ENCODE measurements around the gene PSAT1. TPM values are rescaled to one million over a fixed set of nuclear protein-coding genes. Genes with fewer than 3 reads are reported as not detected.

PSAT1 gene
- polyA plus RNA-seq, 1 donor from 2014 or later: 18.0 TPM

DNA sequence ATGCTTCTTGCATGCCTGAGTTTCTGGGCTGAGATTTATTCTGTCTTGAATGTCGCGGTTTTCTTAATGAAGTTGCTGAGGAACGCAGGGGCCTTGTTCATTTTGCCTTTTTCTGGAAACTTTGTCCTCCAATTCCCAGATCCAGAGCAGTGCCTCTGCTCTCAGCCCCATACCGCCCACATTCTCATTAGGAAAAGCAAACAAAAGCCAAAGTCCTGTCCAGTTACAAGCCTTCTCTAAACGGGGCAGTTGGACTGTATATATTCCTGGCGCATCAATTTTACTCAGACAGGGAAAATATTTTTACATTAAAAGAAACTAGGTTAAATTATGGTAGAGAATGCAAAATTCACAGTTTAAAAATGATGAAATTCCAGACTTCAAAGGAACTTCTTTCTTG, 1.2 kb upstream of the PSAT1 start:
- Histone ChIP-seq H3K9me2 (ENCODE audit: insufficient read depth, low read length) (no peaks in the 10 kb centered on the region), H3K79me2 (replicated peaks; ENCODE audit: insufficient read depth, low read length) (peaks cover 21% of the 10 kb centered on the region), H3K9me3 (ENCODE audit: low read length) (no peaks in the 10 kb centered on the region), H3K36me3 (ENCODE audit: insufficient read depth, low read length) (no peaks in the 10 kb centered on the region), H3K9ac (ENCODE audit: low read length) (peak overlapping the region; percentile 79), H4K20me1 (ENCODE audit: insufficient read depth) (no peaks in the 10 kb centered on the region), H3K4me3 (ENCODE audit: low read length) (peak overlapping the region; percentile 99), H2AFZ (ENCODE audit: low read depth, low read length) (no peak overlapping the region), H3K27ac (ENCODE audit: low read length) (no peak overlapping the region), H3K4me2 (ENCODE audit: low read length) (peak overlapping the region; percentile 98), H3K27me3 (ENCODE audit: insufficient read depth, low read depth, low read length) (no peaks in the 10 kb centered on the region), H3F3A (ENCODE audit: insufficient read depth, low read length, poor library complexity, severe bottlenecking) (no peaks in the 10 kb centered on the region)
- TF ChIP-seq, protein P1, sequence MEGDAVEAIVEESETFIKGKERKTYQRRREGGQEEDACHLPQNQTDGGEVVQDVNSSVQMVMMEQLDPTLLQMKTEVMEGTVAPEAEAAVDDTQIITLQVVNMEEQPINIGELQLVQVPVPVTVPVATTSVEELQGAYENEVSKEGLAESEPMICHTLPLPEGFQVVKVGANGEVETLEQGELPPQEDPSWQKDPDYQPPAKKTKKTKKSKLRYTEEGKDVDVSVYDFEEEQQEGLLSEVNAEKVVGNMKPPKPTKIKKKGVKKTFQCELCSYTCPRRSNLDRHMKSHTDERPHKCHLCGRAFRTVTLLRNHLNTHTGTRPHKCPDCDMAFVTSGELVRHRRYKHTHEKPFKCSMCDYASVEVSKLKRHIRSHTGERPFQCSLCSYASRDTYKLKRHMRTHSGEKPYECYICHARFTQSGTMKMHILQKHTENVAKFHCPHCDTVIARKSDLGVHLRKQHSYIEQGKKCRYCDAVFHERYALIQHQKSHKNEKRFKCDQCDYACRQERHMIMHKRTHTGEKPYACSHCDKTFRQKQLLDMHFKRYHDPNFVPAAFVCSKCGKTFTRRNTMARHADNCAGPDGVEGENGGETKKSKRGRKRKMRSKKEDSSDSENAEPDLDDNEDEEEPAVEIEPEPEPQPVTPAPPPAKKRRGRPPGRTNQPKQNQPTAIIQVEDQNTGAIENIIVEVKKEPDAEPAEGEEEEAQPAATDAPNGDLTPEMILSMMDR (IDR thresholded peaks at IDR 0.05; ENCODE audit: poor library complexity, severe bottlenecking): no peak
- TF ChIP-seq RAD21 (conservative IDR thresholded peaks at IDR 0.05) (no peak), POLR2AphosphoS5 (IDR thresholded peaks at IDR 0.05) (no peak), TAF1 (IDR thresholded peaks at IDR 0.05; ENCODE audit: low read depth) (no peak), MXI1 (conservative IDR thresholded peaks at IDR 0.05; ENCODE audit: poor library complexity, severe bottlenecking) (no peak), EP300 (conservative IDR thresholded peaks at IDR 0.05; ENCODE audit: poor library complexity, severe bottlenecking) (no peak), SMC3 (conservative IDR thresholded peaks at IDR 0.05; ENCODE audit: poor library complexity) (no peak), EZH2 (IDR thresholded peaks at IDR 0.05; ENCODE audit: borderline replicate concordance, insufficient read depth, low read length, poor library complexity, severe bottlenecking) (no peak)
- TF ChIP-seq, protein P2, sequence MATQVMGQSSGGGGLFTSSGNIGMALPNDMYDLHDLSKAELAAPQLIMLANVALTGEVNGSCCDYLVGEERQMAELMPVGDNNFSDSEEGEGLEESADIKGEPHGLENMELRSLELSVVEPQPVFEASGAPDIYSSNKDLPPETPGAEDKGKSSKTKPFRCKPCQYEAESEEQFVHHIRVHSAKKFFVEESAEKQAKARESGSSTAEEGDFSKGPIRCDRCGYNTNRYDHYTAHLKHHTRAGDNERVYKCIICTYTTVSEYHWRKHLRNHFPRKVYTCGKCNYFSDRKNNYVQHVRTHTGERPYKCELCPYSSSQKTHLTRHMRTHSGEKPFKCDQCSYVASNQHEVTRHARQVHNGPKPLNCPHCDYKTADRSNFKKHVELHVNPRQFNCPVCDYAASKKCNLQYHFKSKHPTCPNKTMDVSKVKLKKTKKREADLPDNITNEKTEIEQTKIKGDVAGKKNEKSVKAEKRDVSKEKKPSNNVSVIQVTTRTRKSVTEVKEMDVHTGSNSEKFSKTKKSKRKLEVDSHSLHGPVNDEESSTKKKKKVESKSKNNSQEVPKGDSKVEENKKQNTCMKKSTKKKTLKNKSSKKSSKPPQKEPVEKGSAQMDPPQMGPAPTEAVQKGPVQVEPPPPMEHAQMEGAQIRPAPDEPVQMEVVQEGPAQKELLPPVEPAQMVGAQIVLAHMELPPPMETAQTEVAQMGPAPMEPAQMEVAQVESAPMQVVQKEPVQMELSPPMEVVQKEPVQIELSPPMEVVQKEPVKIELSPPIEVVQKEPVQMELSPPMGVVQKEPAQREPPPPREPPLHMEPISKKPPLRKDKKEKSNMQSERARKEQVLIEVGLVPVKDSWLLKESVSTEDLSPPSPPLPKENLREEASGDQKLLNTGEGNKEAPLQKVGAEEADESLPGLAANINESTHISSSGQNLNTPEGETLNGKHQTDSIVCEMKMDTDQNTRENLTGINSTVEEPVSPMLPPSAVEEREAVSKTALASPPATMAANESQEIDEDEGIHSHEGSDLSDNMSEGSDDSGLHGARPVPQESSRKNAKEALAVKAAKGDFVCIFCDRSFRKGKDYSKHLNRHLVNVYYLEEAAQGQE (IDR thresholded peaks at IDR 0.05; ENCODE audit: borderline replicate concordance): no peak

DNA sequence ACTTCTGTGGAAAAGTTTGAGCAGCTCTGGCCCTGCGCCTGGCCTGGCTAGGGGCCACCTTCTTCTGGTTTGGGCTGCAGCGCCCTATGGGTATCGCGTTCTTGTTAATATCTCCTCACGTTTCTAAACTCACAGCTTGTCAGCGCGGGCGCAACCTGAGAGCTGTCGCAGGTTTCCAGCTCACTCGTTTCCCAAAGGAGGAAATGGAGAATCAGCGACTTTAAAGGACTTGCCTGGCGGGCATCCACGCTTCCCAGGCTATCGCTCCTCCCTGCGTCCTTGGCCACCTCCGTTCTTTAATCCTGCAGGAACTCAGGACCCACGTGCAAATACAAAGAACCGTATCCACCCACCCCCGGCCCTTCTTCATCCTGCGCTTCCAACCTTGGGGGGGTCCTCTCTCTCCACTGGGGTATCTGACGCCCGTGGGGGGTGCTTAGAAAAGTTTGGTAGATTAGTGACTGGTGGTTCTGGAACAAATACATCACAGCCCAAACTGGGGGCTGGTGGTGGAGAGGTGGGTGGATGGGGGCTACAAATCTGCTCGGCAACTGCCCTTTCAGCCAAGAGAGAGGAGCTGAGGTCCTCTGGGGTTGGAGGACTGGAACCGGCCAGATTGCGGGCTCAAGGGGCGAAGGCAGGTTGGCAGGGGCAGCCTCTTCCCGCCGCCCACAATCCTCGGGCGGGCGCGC, 578 bp upstream of the PSAT1 start:
- peak overlapping the region; percentile 92 for H2AFZ ChIP-seq (ENCODE audit: low read depth, low read length)

More for the DNA sequence above, 578 bp upstream of the PSAT1 start:
- Histone ChIP-seq H3K4me2 (ENCODE audit: low read length) (peak overlapping the region; percentile 98), H3K9me3 (ENCODE audit: low read length) (no peaks in the 10 kb centered on the region), H3K9ac (ENCODE audit: low read length) (peak overlapping the region; percentile 79), H3K36me3 (ENCODE audit: insufficient read depth, low read length) (no peaks in the 10 kb centered on the region), H4K20me1 (ENCODE audit: insufficient read depth) (no peaks in the 10 kb centered on the region), H3K9me2 (ENCODE audit: insufficient read depth, low read length) (no peaks in the 10 kb centered on the region), H3K27ac (ENCODE audit: low read length) (peak overlapping the region; percentile 82), H3F3A (ENCODE audit: insufficient read depth, low read length, poor library complexity, severe bottlenecking) (no peaks in the 10 kb centered on the region), H3K79me2 (replicated peaks; ENCODE audit: insufficient read depth, low read length) (peaks cover 27% of the 10 kb centered on the region), H3K4me3 (ENCODE audit: low read length) (peak overlapping the region; percentile 99), H3K27me3 (ENCODE audit: insufficient read depth, low read depth, low read length) (no peaks in the 10 kb centered on the region)
- peak; percentile 21 for TF ChIP-seq MXI1 (conservative IDR thresholded peaks at IDR 0.05; ENCODE audit: poor library complexity, severe bottlenecking)
- TF ChIP-seq EP300 (conservative IDR thresholded peaks at IDR 0.05; ENCODE audit: poor library complexity, severe bottlenecking): no peak
